MCF 10A (cell line): ENCODE results near the gene RPL34. TPM values are rescaled to one million over a fixed set of nuclear protein-coding genes. Genes with fewer than 3 reads are reported as not detected.

Experiments
- BruUV-seq: library from RNA; stranded (reverse); fragments of 400-500 nt; replicated peaks from 2 replicates; lab custom pipeline; 2021; lab: Mats Ljungman, UMichigan
- CTCF ChIA-PET: fragments of 300-600 bp; sonication (Branson Sonifier 250); formaldehyde crosslinking; extraction: SDS; loops from one replicate; lab custom pipeline; 2021; ENCODE audit warnings: antibody characterized with exemption, inconsistent platforms; lab: Yijun Ruan, JAX
- POLR2A ChIA-PET: fragments of 300-600, 350-650 bp; sonication (Branson Sonifier 250); formaldehyde crosslinking; extraction: SDS; loops from one replicate; lab custom pipeline; 2020; ENCODE audit warnings: antibody characterized with exemption, inconsistent platforms; lab: Yijun Ruan, JAX
- DNase-seq: peaks from one replicate; pipeline ENCODE4 v3.0.0-alpha.2; 2018; ENCODE audit not compliant: unreplicated experiment
- H3K27ac Mint-ChIP-seq: one replicate; pipeline ENCODE4 v1.8.0; 2022; ENCODE audit warnings: mild to moderate bottlenecking, low read depth, mixed read lengths; ENCODE audit not compliant: unreplicated experiment
- H3K27me3 Mint-ChIP-seq: one replicate; pipeline ENCODE4 v1.8.0; 2022; ENCODE audit warnings: mixed read lengths; ENCODE audit not compliant: insufficient read depth, unreplicated experiment
- H3K36me3 Mint-ChIP-seq: one replicate; pipeline ENCODE4 v1.8.0; 2022; ENCODE audit warnings: mild to moderate bottlenecking, moderate library complexity, mixed read lengths; ENCODE audit not compliant: insufficient read depth, unreplicated experiment
- H3K4me1 Mint-ChIP-seq: one replicate; pipeline ENCODE4 v1.8.0; 2022; ENCODE audit warnings: mixed read lengths; ENCODE audit not compliant: insufficient read depth, unreplicated experiment
- H3K4me3 Mint-ChIP-seq: one replicate; pipeline ENCODE4 v1.8.0; 2022; ENCODE audit warnings: mild to moderate bottlenecking, moderate library complexity, mixed read lengths; ENCODE audit not compliant: unreplicated experiment
- H3K9me3 Mint-ChIP-seq: one replicate; pipeline ENCODE4 v1.8.0; 2022; ENCODE audit warnings: mixed read lengths; ENCODE audit not compliant: unreplicated experiment
- intact Hi-C: fragments of 100-400 bp; cut with micrococcal nuclease; formaldehyde crosslinking; loops from 2 replicates; pipeline ENCODE4 v1.14.1; 2022
- total RNA-seq: library from RNA; stranded (reverse); gene quantifications from 2 replicates; pipeline ENCODE4 v1.2.3, GENCODE V29; 2022
- TF ChIP-seq, protein P1 (sequence below): fragments of 200-600 bp; IDR thresholded peaks from one replicate; pipeline ENCODE4 v1.8.0; 2022; ENCODE audit warnings: antibody characterized with exemption, mild to moderate bottlenecking; ENCODE audit not compliant: unreplicated experiment

The RPL34 gene
- total RNA-seq, 1 experiment from 2014 or later: 1,508 TPM

DNA sequence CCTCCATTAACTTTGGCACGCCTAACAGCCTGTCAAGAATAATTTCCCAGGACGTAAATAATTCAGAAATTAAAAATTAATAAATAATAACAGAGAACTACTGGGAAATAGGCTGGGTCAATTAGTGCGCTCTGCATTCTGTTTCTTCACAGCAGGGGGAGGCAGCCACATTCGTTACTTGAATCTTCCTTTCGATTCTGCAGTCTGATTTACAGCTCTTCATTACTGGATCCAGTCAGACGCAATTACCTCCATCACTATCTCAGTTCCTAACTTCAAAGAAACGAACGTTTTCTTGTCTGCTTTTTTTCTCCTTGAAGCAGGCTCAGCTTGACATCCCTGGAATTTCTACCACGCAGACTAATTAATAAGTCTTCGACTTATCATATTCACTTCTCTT lies 9.0 kb upstream of the RPL34 start:
- peak overlapping the region; percentile 55 for H3K4me3 Mint-ChIP-seq
- intact Hi-C loops: no loop called here
- BruUV-seq: no TSS peak
- H3K36me3 Mint-ChIP-seq: peaks cover 4% of the 10 kb centered on the region
- H3K27ac Mint-ChIP-seq: no peak overlapping the region
- no peaks in the 10 kb centered on the region for H3K27me3 Mint-ChIP-seq
- ChIA-PET POLR2A (interaction anchor here (1.1 to 1.2 kb wide), 2 partner anchors 9 to 16 kb away, joined by 4 read pairs; partner anchors contain the start of gene RPL34), CTCF (no interaction called here)
- peaks cover 8% of the 10 kb centered on the region for H3K9me3 Mint-ChIP-seq
- DNase-seq: no peak
- TF ChIP-seq, protein P1, sequence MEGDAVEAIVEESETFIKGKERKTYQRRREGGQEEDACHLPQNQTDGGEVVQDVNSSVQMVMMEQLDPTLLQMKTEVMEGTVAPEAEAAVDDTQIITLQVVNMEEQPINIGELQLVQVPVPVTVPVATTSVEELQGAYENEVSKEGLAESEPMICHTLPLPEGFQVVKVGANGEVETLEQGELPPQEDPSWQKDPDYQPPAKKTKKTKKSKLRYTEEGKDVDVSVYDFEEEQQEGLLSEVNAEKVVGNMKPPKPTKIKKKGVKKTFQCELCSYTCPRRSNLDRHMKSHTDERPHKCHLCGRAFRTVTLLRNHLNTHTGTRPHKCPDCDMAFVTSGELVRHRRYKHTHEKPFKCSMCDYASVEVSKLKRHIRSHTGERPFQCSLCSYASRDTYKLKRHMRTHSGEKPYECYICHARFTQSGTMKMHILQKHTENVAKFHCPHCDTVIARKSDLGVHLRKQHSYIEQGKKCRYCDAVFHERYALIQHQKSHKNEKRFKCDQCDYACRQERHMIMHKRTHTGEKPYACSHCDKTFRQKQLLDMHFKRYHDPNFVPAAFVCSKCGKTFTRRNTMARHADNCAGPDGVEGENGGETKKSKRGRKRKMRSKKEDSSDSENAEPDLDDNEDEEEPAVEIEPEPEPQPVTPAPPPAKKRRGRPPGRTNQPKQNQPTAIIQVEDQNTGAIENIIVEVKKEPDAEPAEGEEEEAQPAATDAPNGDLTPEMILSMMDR: no peak
- no peaks in the 10 kb centered on the region for H3K4me1 Mint-ChIP-seq

- CTCF ChIA-PET: interaction anchor here (1.1 kb wide), 1 partner anchor 594 kb away, joined by 3 read pairs; no protein-coding TSS in a partner anchor
- no TSS peak for BruUV-seq
Measured at GRCh38 chr4:108612365-108612764, 8.0 kb upstream of the RPL34 start.

DNA sequence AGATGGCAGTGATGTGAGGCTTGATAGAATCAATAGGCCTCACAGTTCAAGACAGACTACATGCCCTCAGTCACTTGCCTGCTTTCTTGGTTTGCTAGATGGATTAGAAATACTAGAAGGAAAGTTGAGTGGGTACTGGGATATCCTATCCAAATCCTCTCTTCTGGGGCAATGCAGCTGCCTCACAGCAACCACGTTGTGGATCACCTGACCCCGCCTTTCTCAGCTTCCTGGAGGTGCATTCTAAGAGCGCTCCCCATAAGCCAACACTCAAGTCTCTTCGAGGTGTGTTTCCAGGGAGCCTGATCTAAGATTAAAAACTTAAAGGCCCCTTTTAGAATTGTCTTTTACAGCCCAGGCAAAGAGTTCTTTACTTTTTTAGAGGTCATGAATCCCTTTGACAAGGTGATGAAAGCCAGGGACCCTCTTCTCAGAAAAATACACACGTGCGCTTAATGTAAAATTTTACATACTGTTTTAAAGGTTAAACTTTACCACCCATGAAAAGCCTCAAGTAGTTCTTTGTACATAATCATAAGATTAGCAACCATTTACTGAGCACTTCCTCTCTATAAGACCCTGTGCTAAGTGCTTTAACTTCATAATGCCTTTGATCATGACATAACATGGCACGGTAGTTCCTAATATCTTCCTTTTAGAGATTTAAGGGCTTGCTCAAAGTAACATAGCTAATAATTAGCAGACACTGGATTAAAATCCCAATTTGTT lies 840 bp upstream of the RPL34 start:
- BruUV-seq: TSS peak; percentile 86
- Mint-ChIP-seq H3K4me3 (peak overlapping the region; percentile 97), H3K27me3 (no peaks in the 10 kb centered on the region), H3K9me3 (no peaks in the 10 kb centered on the region), H3K27ac (peak overlapping the region; percentile 99), H3K36me3 (peaks cover 40% of the 10 kb centered on the region), H3K4me1 (peaks cover 32% of the 10 kb centered on the region)
- intact Hi-C loops: loop anchor here (2.0 to 5.0 kb wide), 2 partner anchors 31 to 602 kb away; partner anchors contain the start of gene OSTC
- no peak for DNase-seq
- CTCF ChIA-PET: interaction anchor here (0.6 to 1.1 kb wide), 3 partner anchors 31 to 862 kb away, joined by 3 to 4 read pairs (median 3); partner anchors contain the start of gene OSTC
- TF ChIP-seq, protein P1: no peak
- POLR2A ChIA-PET: interaction anchor here (0.6 to 4.0 kb wide), 22 partner anchors 8 to 1565 kb away, joined by 3 to 65 read pairs (median 3); partner anchors contain the start of genes OSTC and SEC24B

More at GRCh38 chr4:108612365-108612764, 8.0 kb upstream of the RPL34 start:
- no peak for DNase-seq
- POLR2A ChIA-PET: interaction anchor here (1.1 kb wide), 1 partner anchor 15 kb away, joined by 4 read pairs; no protein-coding TSS in a partner anchor
- Mint-ChIP-seq H3K4me1 (no peaks in the 10 kb centered on the region), H3K9me3 (no peaks in the 10 kb centered on the region), H3K27me3 (no peaks in the 10 kb centered on the region), H3K27ac (no peak overlapping the region), H3K4me3 (no peak overlapping the region), H3K36me3 (no peaks in the 10 kb centered on the region)
- TF ChIP-seq, protein P1: no peak
- intact Hi-C loops: no loop called here
